Measurements from ENCODE around the gene IFT81.
"Not testable (repeated sequence)": the region's sequence is repeated elsewhere in the genome, so short reads cannot be mapped to it uniquely, and the experiment has no call there.

IFT81 gene

DNA sequence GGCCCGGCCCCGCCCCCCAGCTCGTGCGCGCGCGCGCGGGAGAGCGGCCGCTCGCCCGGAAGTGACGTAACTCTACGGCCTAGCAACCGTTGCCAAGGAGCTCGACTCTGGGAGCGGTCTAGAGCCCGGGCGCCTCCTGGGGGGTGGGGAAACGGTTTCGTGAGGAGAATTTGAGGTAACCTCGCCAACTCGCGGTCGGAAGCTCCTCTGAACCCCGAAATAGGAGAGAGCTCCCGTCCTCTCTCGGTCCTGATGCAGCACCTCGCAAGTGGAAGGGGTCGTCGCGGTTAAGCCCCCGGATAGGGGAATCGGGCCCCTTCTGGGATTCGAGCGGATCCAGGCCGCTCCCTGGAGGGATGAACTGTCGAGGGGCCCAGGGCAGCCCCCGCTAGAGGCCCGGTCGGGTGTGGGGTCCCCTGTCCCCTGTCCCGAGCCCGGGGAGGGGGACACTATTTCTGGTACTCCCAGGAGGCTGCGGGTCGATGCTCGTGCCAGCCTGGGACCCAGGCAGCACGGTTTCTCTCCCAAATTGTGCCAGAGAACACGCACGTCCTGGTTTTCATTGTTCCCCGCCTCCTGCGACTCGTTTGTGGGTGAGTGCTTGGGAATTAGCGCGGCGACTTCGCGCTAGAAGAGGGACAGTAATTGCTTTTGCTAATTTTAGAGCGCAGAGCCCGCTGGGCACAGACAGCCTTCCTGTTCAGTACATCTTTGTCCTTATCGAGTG is at the start of gene IFT81:
TSS of gene IFT81 (plus strand) at position 89 of the 727 bp plus-strand sequence. CDS start 3,024 bp downstream, outside the sequence.
- DNase-seq (ENCODE audit: low spot score) (peak; percentile 79), FAIRE-seq (no peak)

DNA sequence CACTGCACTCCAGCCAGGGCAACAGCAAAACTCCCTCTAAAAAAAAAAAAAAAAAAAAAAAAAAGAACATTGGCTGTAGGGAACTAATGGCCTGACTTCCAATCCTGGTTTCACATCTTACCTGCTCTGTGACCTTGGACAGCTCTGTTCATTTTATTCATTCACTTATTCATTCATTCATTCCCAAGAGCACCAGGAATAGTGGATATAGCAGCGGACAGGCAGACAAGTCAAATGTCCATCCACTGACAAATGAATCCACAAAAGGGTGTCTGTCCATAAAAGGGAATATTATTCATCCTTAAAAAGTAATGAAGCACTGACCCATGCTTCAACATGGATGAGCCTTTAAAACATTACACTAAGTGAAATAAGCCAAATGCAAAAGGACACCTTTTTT is 48.3 kb upstream of the IFT81 start:
- no peak for DNase-seq (ENCODE audit: low spot score)
- FAIRE-seq, result no peak

DNA sequence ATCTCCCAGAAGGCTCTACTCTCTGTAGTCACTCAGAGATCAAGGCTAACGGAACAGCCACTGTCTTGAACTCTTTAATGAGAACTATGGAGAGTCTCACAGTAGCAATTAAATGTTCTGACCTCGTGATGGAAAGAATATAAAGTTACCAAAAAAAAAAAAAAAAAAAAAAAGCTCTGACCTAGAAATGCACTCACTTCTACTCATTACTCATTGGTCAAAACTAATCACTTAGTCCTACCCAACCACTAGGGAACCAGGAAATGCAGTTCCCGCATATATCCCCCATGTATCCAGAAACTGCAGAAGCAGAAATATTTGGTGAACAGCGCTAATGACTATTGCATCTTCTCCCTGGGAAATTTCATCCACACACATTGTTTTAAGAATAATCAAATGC is 46.4 kb upstream of the IFT81 start:
- no peak for DNase-seq (ENCODE audit: low spot score)
- FAIRE-seq, result no peak

GRCh38 chr12:110079477-110080400 is 44.4 kb upstream of the IFT81 start:
- FAIRE-seq, result no peak
- no peak for DNase-seq (ENCODE audit: low spot score)

GRCh38 chr12:110080410-110080809 is 43.7 kb upstream of the IFT81 start:
- no peak for DNase-seq (ENCODE audit: low spot score)
- no peak for FAIRE-seq

- no peak for FAIRE-seq
Measured at GRCh38 chr12:110084314-110085015, 39.7 kb upstream of the IFT81 start.

GRCh38 chr12:110088216-110088615 is 35.9 kb upstream of the IFT81 start:
- not testable (repeated sequence) for DNase-seq (ENCODE audit: low spot score); FAIRE-seq

More at GRCh38 chr12:110084314-110085015, 39.7 kb upstream of the IFT81 start:
- no peak for DNase-seq (ENCODE audit: low spot score)

DNA sequence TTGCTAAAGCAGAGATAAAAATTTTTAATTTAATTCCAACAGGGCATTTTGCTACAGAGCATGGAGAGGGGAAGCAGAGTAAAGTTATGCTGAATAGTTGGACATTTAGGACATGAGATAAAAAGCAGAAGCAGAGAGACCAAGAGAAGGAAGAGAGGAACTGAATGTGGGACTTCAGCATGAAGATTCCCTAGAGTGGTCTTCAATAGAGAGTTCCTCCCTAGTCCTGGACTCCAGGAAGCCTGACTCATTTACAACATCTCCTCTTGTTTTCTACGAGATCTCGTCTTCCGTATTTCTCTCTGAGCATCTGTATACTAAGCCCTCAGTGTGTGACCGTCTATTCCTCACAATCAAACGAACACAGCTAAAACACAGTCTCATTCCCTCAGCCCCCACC is 35.2 kb upstream of the IFT81 start:
- no peak for DNase-seq (ENCODE audit: low spot score)
- no peak for FAIRE-seq

DNA sequence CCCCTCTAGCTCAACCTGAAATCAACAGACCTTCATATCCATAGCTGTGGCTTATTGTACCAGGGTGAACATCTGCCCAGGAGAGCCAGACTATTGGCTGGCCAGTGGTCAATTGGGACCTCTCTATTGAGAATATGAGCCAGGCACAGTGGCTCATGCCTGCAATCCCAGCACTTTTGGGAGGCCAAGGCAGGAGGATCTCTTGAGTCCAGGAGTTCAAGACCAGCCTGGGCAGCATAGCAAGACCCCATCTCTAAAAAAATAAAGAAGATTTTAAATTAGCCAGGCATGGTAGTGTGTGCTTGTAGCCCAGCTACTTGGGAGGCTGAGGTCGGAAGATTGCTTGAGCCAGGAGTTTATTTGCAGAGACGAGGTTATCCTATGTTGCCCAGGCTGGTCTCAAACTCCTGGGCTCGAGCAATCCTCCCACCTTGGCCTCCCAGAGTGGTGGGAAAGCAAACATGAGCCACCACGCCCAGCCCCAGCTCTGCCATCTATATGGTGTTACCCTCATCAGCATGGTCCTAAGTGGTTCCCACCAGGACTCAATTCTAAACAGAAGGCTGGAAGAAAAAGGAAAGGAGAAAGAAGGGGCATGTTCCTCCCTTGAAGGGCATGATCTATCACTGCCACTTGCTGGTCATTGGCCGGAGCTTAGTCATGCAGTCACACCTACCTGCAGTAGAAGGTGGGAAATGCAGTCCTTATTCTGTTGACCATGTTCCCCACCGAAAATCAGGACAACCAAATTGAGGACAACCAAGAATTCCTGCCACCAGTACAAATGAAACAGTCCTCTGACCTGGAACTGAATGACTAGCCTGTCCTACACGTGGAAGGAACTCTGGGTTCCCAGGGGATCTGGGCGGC is 33.7 kb upstream of the IFT81 start:
- FAIRE-seq, result no peak
- DNase-seq (ENCODE audit: low spot score), result no peak

GRCh38 chr12:110091136-110091711 is 32.9 kb upstream of the IFT81 start:
- FAIRE-seq (no peak), DNase-seq (ENCODE audit: low spot score) (no peak)

DNA sequence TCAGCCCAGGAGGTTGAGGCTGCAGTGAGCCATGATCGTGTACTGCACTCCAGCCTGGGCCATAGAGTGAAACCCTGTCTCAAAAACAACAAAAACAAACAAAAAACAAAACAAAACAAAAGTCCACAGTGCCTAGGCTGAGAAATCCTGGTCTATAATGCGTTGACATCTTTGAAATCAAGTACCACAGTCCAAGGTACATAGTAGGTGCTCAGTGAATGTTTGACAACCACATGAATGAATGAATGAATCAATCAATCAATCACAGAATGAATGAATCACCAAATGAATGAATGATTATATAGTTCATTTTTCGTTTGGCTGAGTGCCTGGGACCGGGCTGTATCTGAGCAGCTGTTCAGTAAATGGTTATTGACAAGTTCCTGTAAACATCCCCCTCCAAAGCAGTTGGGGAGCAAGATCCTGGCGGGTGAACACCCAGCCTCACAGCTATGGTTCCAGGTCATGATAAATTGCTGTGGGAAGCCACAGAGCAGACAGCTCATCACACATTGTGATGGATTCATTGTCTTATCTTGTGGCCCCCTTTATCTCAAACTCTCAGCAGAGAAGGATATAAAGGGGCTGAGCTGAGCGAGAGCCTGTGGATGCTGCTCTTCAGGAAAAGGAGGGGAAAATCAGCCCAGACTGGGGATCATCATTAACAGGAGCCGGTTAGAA is 30.4 kb upstream of the IFT81 start:
- DNase-seq (ENCODE audit: low spot score) (no peak), FAIRE-seq (no peak)

GRCh38 chr12:110100315-110100970 is 23.7 kb upstream of the IFT81 start:
- no peak for FAIRE-seq
- peak; percentile 52 for DNase-seq (ENCODE audit: low spot score)

DNA sequence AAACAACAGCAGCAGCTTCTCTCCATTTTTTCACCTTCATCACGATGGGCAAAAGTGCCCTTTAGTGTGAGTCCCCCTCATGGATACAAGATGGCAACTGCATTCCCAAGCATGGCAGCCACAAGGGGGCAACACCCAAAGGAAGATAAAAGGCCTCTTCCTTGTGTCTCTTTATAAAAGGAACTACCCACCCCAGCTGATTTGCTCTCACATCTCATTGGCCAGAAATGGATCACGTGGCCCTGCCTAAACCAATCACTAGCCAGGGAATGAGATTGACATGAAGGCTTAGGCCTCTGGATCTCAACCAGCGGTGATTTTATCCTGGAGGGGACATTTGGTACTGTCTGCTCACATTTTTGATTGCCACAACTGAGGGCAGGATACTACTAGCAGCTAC is 21.9 kb upstream of the IFT81 start:
- no peak for FAIRE-seq
- DNase-seq (ENCODE audit: low spot score), result peak; percentile 71

GRCh38 chr12:110104188-110105094 is 19.7 kb upstream of the IFT81 start:
- FAIRE-seq, result no peak

GRCh38 chr12:110105159-110105558 is 19.0 kb upstream of the IFT81 start:
- DNase-seq (ENCODE audit: low spot score), result no peak
- FAIRE-seq, result no peak

More at GRCh38 chr12:110104188-110105094, 19.7 kb upstream of the IFT81 start:
- DNase-seq (ENCODE audit: low spot score), result no peak

DNA sequence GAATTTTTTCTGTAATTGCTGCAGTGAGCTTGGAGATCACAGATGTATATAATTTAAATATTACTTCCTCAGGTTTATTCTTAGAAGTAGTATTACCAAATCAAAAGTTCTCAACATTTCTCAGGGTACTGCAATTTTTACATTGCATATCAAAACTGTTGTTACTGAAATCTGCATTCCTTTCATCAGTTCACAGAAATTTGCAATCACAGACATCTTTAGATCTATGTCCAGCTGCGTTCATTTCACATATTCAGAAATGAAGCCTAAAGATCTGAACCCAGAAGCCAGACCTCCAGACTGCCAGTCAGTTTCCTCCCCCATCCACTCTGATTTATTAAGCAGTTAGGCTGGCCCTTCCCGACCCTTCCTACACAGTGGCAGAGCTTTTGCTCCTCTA is 18.2 kb upstream of the IFT81 start:
- FAIRE-seq (no peak), DNase-seq (ENCODE audit: low spot score) (no peak)

GRCh38 chr12:110107369-110108281 is 16.5 kb upstream of the IFT81 start:
- DNase-seq (ENCODE audit: low spot score), result peak; percentile 86
- FAIRE-seq, result peak; percentile 84
